COR-L47 (cell line): ENCODE measurements around the gene IL1F10.

Source experiments
- DNase-seq: peaks from one replicate; lab custom pipeline; 2025; lab: John Stamatoyannopoulos, UW

Gene IL1F10

GRCh38 chr2:113112871-113113270 lies 45.1 kb downstream of the IL1F10 start:
- no peak for DNase-seq

- DNase-seq, result no peak
Measured at GRCh38 chr2:113113807-113114206, 46.0 kb downstream of the IL1F10 start.

GRCh38 chr2:113114224-113114945 lies 46.6 kb downstream of the IL1F10 start:
- DNase-seq, result no peak

- DNase-seq, result no peak
Measured at GRCh38 chr2:113114996-113115395, 47.2 kb downstream of the IL1F10 start.

GRCh38 chr2:113116100-113116958 lies 48.6 kb downstream of the IL1F10 start:
- no peak for DNase-seq

- DNase-seq, result no peak
Measured at GRCh38 chr2:113117541-113118262, 49.9 kb downstream of the IL1F10 start.

- no peak for DNase-seq
Measured at GRCh38 chr2:113118263-113118657, 50.5 kb downstream of the IL1F10 start.

GRCh38 chr2:113119111-113119510 lies 51.3 kb downstream of the IL1F10 start:
- no peak for DNase-seq

GRCh38 chr2:113120861-113121260 lies 53.1 kb downstream of the IL1F10 start:
- DNase-seq, result no peak

- DNase-seq, result no peak
Measured at GRCh38 chr2:113122364-113122763, 54.6 kb downstream of the IL1F10 start.

- no peak for DNase-seq
Measured at GRCh38 chr2:113123726-113124125, 56.0 kb downstream of the IL1F10 start.

- no peak for DNase-seq
Measured at GRCh38 chr2:113124181-113124961, 56.6 kb downstream of the IL1F10 start.
